GM19023 (cell line): Measurements from ENCODE around the gene SLC40A1.
"Not testable (repeated sequence)": the region's sequence is repeated elsewhere in the genome, so short reads cannot be mapped to it uniquely, and the experiment has no call there.

Experiments
- ATAC-seq: cut with Tn5 transposase; IDR thresholded peaks from one replicate; pipeline ENCODE4 v1.9.1; 2021; ENCODE audit warnings: mild to moderate bottlenecking, moderate library complexity; ENCODE audit not compliant: unreplicated experiment

Gene SLC40A1

DNA sequence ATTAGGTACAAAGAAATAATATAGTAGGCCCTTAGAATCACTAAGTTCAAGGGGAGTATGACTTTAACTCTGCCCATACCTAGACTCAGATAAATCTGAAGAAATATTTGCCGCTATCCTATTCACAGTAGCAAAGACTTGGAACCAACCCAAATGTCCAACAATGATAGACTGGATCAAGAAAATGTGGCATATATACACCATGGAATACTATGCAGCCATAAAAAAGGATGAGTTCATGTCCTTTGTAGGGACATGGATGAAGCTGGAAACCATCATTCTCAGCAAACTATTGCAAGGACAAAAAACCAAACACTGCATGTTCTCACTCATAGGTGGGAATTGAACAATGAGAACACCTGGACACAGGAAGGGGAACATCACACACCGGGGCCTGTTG lies 21.1 kb upstream of the SLC40A1 start:
- ATAC-seq: not testable (repeated sequence)

DNA sequence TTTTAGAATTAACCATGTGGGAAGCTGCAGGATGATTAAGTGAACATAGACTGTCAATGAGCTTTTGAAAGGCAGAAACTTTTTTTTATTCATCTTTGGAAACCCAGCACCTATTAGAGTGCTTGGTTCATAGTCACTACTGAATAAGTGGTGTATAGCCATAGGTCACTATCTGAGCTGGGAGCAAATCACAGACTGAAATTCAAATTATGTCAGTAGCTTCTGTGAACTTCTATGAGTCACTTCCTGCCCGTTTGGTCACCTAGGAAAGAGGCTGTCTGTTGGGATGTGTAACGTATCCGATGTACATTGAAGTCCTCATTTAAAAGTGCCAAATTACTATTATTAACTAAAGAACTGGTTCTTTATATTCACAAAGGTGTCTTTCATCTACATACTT lies 20.5 kb upstream of the SLC40A1 start:
- ATAC-seq: no peak

DNA sequence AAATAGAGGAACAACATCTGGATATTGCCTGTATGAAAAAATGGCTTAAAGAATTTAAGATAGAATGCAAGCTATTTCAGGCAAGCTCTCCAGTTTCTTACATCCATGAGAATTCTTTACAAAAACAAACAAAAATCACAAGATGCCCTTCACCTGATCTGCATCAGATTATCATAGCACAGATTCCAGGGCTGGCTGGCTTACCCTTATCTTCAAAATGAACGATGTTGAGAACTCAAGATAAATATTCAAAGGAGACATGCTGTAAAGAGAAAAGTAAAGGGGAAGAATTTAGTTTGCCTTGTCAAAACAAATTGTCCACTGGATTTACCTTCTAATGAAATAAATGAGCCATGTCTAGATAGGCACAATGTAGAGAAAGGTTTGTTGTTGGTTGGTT lies 18.7 kb upstream of the SLC40A1 start:
- no peak for ATAC-seq

DNA sequence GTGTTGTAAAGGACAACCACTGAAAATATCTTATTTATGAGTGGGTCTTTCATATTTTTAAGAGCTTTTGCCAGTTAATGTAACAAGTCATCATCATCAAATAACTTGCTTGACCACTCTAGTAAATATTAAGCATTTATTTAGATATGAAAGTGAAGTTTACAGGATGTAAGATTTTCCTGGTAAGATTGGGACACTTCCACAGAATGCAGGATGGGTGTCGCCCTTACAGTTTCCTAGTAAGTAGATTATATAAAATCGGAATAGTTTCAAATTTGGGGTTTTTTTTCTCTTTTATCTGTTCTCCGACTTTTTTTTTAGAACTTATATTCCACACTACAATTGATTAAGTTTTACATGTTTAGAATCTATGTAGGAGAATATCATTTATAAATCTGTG lies 14.8 kb upstream of the SLC40A1 start:
- no peak for ATAC-seq

DNA sequence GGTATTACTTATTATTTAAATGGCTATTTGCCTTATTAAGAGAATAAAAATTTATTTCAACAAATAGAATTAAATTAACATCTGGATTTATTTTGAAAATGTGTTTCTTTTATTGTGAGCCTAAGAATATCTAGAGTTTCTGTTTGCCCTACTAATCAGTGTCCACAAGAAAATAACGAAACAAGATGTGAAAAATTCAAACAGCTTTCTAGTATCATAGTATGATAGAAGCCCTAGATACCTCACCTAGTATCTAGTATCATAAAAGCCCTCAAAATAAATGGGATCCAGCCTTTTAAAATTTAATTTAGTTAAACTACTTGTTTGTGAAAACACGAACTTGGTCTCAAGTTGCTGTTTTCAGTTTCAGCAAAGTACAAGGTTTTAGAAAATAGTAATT lies 13.7 kb upstream of the SLC40A1 start:
- no peak for ATAC-seq

DNA sequence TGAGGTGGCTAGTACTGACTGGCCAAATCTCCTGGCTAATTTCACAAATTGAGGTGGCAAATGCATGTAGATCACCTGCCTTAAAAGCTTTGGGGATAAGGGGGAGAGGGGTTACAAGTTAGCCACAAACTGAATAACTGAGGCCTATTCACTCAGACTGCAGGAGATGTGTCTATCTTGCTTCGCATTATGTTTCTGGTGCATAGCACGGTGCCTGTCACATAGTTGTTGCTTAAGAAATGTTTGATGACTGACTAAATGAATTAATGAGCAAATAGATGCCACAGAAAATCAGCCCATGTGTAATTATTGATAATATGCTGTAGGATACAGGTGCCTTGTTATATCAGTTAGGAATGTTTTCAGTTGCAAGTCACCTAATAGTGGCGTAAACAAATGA lies 12.5 kb upstream of the SLC40A1 start:
- no peak for ATAC-seq

DNA sequence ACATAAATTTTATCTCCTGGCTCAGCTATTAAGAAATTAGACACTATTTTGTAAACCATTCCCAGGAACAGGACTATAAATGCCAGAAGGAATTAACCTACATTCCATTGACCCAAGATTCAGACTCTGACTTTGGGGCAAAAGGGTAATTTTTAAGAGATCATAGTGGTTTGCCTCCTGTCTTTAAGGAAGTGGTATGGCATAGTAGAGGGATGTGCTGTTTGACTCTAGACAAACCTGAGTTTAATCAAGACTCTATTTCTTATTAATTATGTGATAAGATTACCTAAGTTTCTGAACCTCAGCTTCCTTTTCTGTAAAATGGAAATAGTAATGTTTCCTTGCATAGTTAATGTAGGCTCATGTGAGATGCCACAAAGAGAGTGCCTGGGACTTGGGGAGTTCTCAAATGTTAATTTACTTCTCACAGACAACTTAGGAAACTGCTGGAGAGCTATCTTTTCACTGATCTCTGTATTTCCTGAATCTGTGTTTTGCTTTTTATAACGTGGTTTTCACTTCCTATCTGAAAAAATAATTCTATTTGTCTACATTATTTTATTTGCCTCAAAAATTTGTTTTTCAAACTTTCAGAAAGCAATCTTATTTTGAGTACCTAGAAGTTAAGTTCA lies 11.9 kb upstream of the SLC40A1 start:
- ATAC-seq: no peak

DNA sequence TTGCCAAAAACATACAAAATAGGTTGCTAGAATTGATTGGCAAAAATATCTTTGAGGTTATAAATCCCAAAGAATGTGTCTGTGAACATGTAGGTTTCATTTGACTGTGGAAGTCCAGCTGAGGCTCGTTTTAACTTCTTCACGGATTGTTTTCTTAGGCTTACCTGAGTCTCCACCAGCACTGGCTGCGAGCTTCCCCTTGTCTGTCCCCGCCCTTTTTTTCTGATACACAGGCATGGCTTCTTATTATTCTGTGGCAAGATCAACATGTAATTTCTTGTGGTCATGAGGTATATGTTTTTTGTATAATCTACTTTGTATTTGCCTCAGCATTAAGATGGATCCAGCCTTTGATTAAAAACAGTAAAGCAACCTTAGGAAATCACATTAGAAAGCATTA lies 7.2 kb upstream of the SLC40A1 start:
- ATAC-seq: no peak

DNA sequence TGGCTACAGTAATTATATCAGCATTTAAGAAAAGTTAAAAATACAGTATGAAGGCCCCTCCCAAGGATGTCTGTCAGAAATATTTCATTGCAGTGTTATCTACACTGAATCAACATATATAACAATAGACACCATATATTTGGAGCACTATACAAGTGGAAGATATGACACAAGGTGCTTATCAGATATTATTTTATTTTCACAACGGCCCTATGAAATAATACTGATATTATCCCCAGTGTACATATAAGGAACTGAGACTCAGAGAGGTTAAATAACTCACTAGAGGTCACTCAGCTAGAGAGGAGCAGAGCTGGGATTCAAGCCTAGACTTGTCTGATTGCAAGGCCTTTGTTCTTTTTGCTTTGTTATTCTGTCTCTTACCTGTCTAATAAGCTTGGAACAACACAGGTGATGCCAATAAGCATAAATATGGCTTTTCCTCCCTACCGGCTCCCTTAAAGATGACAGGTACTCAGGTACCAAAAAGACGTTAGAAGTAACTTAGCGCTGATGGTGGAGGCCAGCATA lies 4.7 kb upstream of the SLC40A1 start:
- no peak for ATAC-seq

DNA sequence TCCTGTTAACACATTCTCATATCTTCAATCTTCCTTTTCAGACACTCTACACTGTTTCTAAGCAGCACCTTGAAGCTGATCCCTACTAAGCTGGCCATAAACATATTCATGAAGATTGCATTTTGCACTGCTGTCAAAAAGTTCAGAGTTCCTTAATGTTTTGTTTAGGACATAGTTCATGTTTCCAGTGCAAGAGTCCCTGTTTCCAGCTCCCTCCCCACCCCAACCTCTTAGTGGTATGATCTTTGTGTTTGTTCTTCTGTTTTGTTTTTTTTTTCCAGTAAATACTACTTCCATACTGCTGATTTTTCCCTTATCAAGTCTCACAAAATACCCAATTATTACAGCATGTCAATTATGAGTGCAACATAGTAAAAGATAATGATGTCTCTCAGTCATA lies 4.1 kb upstream of the SLC40A1 start:
- no peak for ATAC-seq

DNA sequence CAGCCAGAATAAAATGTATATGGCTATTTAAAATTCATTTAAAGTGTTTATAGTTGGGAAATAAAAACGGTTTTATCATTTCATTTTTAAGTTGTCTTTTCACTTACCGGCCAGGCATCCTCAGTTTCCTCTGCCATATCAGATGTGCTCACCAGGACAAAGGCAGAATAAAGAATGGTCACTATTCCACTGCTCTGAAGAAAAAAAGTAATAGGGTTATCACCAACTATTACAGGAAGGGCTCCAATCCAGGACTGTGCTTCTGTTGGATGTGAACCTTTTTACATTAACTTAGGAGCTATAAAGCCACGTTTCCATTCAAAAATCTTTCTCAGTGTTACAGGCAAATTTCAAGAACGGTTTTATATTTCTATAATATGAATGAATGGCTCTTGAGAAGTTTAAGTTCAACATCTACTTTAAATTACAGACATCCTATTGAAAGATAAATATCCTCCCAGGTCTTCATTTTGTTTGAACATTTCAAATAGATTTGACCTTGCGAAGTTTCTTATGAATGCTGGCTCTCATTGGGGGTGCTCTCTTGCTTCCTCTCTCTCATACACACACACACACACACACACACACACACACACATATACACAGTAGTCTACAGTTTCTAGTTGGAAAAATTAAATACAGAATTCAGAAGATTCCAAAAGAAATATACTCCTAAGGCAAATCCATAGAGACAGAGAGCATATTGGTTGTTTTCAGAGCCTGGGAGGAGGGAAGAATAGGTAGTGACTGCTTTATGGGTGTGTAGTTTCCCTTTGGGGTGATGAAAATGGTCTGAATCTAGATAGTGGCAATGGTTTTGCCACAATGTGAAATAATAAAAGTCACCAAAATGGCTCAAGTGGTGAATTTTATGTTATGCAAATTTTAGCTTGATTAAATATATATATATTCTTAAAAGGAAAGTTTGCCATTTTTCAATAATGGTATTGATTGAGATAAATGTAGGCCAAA lies 2.9 kb upstream of the SLC40A1 start:
- no peak for ATAC-seq

DNA sequence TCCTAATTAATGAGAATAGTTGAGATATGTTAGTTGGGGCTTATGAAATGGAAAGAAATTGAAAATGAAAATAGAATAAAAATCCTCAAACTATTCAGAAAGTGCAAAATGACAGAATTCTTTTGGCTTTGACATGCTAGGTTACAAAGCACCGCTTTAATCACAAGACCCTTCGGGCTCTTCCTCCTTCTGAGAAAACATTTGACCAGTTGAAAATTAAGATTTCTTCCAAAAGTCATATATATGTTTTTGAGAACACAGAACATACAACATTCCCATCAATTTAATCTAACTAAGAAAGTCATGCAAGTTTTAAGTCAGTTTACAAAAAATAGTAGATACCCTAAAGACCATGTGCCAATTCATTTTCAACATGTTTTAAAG lies 2.2 kb upstream of the SLC40A1 start:
- ATAC-seq: no peak

DNA sequence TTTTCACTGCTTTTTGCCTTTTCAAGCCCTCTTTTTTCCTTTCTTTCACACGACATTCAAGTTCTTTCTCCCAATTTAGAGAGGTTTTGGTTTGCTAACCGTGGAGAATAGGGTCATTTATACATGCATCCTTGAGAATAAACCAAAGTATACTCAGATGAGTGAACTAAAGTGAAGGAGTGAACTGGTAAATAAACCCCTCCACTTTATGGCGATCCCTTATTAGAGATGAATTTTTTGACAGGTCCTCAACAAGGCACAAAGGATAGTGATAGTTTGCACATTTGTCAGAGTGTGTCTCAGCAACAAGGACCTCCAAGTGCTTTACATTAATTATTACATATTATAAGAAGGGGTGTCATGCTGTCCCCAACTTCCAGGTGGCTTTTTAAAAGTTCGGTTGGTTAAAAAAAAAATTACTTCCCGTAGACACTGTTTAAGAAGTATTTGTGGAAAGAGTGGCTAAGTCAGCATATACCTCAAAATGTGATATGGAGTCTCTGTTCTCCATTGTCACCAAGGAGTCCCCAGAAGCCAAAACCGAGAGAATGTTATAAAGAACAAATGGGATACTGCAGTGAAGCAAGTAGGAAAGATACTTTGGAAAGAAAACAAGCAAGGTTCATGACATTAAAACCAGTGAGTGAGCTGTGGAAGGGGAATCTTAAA lies 1.7 kb upstream of the SLC40A1 start:
- no peak for ATAC-seq

DNA sequence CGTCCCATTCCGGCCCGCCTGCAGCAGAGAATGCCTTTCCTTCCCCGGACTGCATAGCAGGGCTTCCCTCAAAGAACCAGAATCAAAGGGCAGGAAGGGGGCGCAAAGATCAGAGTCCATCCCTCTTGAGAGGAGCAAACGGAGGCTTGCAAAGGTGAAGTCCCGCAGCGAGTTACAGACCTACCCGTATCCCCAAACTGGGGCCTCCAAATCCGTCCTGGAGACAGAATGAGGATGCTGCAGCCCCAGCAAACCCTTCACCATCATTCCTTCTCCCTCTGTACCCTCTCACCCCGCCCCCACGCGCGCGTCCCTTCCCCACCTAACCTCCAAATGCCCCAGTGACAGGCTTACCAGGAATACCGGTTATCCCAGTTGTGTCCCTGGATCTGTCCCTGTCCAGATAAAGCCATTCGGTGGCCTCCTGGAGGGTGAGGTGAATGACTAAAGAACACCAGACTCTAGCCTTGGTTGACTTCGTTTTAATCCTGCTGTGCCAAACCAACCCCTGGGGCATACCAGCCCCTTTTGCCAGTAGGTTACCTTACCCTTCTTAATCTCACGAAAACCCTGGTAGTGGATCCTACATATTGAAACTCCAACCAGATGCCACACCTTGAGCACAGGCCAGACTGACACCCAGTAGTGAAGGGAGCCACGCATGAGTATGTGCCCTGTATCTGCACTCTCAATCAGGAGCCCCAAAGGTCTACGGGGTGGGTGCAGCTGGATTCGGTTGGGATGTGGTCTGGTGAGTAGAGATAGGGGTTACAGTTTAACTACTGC lies 961 bp upstream of the SLC40A1 start:
- no peak for ATAC-seq

DNA sequence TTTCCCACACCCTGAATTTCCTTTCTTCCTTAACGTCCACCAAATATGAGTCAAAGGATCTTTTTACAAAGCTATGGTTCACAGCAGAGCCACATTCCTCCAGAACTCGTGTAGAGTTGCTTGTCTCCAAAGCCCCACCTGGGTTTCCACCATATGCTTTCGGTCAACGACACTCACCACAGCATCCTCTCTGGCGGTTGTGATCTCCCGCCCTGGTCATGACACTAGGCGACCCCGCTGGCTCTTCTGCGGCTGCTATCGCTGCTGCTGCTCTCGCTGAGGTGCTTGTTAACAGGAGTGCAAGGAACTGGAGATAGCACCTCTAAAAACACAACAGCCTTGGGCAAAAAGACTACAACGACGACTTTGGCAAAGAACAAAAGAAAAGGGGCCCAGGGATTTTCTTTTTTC lies 340 bp downstream of the SLC40A1 start:
- ATAC-seq: peak; percentile 34

DNA sequence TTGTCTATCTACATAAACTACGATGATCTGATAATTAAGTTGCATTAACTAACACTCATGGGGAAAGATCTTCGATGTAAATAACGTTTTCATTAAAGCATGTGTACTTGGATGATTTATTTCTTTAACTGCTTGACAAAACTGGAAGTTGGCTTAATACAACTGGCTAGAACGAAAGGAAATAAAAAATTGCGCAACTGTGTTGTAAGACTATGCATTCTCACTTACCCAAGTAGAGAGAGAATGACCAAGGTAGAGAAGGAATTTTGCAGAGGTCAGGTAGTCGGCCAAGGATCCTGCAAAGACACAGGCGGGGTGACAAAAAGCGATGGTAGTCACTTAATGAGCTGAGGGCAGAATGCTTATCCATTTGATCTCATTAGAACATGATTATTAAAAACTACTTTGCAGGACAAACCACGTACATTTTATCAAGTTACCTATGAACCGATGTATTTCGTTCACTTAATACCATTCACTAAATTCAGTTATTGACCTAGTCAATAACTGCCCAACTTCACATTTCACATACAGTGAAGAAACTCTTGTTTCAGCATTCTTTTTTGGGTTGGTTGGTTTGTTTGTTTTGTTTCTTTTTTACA lies 900 bp downstream of the SLC40A1 start:
- no peak for ATAC-seq

DNA sequence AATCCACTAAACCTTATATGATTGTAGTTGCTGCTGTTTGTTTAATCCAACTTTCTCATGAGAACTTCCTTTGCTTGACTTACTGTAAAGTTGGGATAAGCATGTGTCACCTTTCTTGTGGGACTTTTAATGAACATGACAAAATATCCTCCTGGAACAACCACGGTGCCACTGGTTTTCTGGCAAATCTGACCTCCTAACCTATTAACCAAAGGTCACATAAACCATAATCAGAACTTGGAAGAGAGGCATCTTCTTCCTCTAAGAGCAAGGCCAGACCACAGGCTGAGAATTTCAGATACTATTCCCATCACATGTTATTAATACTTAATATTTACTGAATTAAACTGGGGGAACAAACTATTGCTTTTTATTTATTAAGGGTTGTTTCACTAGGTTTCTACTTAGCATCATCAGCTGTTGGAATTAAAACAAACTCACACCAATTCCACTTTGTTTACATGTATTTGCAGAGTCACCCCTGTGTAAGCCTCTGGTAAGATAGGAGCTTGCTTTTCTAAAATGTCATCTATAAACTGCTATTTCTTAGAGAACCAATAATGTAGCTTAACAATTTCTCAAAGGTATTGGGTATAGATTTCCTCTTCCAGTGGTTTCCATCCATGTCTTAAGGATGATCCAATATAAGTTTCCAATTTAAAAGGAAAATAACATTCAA lies 2.2 kb downstream of the SLC40A1 start:
- no peak for ATAC-seq

DNA sequence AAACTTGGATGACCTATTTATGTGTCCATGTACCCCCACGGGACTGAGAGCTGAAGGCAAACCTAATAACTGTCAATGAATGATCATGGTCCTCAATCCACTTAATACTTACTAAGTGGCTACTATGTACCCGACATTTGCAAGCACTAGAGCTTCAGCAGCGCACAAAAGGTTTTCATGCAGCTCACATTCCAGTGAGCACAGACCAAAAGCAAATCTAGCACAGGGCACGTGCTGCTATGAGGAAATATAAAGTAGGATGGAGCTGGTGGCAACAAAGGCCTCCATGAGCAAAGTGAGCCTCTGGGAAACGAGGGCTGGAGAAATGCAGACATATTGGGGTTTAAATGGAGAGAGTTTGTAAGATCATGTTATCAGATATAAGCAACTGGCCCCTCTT lies 3.5 kb downstream of the SLC40A1 start:
- no peak for ATAC-seq

DNA sequence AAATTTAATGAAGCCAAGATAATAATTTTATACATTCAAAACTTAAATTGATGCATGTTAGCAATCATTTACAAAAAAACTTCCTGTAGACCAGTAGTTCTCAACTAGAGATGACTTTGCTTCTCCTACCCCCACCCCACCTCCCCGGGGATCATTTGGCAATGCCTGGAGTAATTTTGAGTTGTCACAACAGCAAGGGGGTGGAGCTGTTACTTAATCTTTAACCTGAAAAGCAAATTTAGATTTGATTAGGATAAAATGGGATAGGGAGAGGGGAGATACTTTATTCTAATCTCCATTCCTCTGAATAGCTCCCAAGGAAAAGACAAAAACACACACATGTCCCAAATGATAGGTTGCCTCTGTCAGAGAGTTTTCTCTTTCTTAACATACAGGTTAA lies 4.2 kb downstream of the SLC40A1 start:
- ATAC-seq: no peak
